ENCODE data around the gene UNG.
A peak's percentile ranks its signal among the peaks of the same experiment; 100 is the strongest.
"Not testable (repeated sequence)": the region's sequence is repeated elsewhere in the genome, so short reads cannot be mapped to it uniquely, and the experiment has no call there.

The UNG gene

GRCh38 chr12:109124878-109125648 is 27.7 kb downstream of the UNG start:
- no peak for DNase-seq

GRCh38 chr12:109125791-109126190 is 28.4 kb downstream of the UNG start:
- no peak for DNase-seq

- no peak for DNase-seq
Observed at GRCh38 chr12:109126784-109127183, 29.4 kb downstream of the UNG start.

GRCh38 chr12:109127533-109128242 is 30.3 kb downstream of the UNG start:
- DNase-seq, result no peak

GRCh38 chr12:109130297-109131153 is 33.1 kb downstream of the UNG start:
- DNase-seq, result peak; percentile 33

- peak; percentile 33 for DNase-seq
Observed at GRCh38 chr12:109131154-109132050, 34.0 kb downstream of the UNG start.

GRCh38 chr12:109134186-109134917 is 37.0 kb downstream of the UNG start:
- no peak for DNase-seq

GRCh38 chr12:109137055-109137454 is 39.7 kb downstream of the UNG start:
- no peak for DNase-seq

GRCh38 chr12:109139360-109139759 is 42.0 kb downstream of the UNG start:
- no peak for DNase-seq

- no peak for DNase-seq
Observed at GRCh38 chr12:109139791-109140190, 42.4 kb downstream of the UNG start.

- no peak for DNase-seq
Observed at GRCh38 chr12:109140560-109140959, 43.2 kb downstream of the UNG start.

- no peak for DNase-seq
Observed at GRCh38 chr12:109144224-109144623, 46.8 kb downstream of the UNG start.

- DNase-seq, result not testable (repeated sequence)
Observed at GRCh38 chr12:109147126-109147525, 49.7 kb downstream of the UNG start.

- DNase-seq, result no peak
Observed at GRCh38 chr12:109147954-109148353, 50.6 kb downstream of the UNG start.

- no peak for DNase-seq
Observed at GRCh38 chr12:109150124-109150640, 52.8 kb downstream of the UNG start.

- no peak for DNase-seq
Observed at GRCh38 chr12:109151457-109151856, 54.1 kb downstream of the UNG start.

GRCh38 chr12:109153821-109154441 is 56.5 kb downstream of the UNG start:
- no peak for DNase-seq

GRCh38 chr12:109154451-109155438 is 57.3 kb downstream of the UNG start:
- DNase-seq, result peak; percentile 87

GRCh38 chr12:109156036-109156435 is 58.6 kb downstream of the UNG start:
- no peak for DNase-seq

GRCh38 chr12:109156586-109156985 is 59.2 kb downstream of the UNG start:
- no peak for DNase-seq
